Fibroblast of peridontal ligament (primary cell): ENCODE results near the gene F8.
"Not testable (repeated sequence)": the region's sequence is repeated elsewhere in the genome, so short reads cannot be mapped to it uniquely, and the experiment has no call there.

ENCODE experiments used
- DNase-seq: peaks from one replicate; pipeline ENCODE4 v3.0.0-alpha.2; 2010; ENCODE audit errors: extremely low read depth

F8 gene

DNA sequence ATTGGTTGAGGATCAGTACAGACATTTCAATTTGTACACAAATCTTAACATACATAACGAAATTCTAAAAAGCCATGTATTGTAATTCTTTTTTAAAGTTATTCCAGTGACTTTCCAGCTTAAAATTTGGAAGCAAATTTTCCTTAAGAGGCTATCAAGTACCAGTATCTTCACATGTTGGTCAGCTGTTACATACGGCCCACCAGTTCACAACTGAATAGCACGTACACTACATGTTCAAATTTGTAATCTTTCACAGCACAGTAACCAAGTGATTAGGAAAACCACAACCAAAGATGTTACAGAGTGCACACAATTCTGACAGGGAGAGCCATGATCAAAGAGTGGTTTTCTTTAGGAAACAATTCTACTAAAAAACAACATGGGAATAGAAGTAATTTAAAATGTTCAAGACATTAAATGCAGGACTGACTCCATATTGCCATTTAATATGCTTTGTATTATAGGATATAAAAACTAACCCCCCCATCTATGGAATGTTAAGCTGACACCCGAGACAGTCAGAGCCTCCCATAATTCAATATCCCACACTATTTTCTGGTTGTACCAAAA lies 206.1 kb downstream of the F8 start:
- DNase-seq, result not testable (repeated sequence)

- no peak for DNase-seq
These were observed 207.2 kb downstream of the F8 start for GRCh38 chrX:154815274-154815818.

- DNase-seq, result no peak
These were observed 208.7 kb downstream of the F8 start for GRCh38 chrX:154813801-154814200.

DNA sequence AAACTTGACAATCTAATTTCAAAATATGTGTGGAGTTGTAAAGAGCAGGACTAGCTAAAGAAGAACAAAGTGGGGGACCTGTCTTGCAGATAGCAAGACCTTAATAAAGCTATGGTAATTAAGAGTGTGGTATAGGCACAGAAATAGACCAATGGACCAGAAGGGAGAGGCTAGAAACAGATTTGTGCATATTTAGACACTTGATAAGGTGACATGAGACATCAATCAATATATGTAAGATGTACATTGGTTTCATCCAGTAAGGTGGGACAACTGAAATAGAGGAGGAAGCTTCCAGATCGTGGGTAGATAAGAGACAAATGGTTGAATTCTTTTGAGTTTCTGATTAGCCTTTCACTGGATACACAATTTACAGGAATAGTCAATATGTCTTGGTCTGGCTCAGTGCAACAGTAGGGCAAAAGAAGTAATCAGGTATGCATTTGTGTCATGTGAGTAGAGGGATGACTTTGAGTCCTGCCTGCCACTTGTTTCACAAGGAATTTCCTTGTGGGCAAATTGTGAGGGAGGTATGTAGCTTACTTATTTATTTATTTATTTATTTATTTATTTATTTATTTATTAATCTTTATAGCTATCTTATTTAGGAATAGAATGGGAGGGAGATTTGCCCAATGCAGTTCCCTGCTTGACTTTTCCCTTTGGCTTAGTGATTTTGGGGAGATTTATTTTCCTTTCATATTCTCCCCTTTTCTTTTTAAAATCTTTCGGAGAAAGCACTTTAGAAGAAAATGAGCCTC lies 210.0 kb downstream of the F8 start:
- no peak for DNase-seq

DNA sequence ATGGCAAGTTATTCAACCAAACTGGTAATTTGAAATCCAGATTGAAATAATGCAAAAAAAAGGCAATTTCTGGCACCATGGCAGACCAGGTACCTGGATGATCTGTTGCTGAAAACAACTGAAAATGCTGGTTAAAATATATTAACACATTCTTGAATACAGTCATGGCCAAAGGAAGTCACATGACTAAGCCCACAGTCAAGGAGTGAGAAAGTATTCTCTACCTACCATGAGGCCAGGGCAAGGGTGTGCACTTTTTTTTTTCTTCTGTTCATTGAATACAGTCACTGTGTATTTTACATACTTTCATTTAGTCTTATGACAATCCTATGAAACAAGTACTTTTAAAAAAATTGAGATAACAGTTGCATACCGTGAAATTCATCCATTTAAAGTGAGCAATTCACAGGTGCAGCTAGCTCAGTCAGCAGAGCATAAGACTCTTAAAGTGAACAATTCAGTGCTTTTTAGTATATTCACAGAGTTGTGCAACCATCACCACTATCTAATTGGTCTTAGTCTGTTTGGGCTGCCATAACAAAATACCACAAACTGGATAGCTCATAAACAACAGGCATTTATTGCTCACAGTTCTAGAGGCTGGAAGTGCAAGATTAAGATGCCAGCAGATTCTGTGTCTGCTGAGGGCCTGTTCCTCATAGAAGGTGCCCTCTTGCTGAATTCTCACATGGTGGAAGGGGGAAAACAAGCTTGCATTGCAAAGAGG lies 212.4 kb downstream of the F8 start:
- no peak for DNase-seq

DNA sequence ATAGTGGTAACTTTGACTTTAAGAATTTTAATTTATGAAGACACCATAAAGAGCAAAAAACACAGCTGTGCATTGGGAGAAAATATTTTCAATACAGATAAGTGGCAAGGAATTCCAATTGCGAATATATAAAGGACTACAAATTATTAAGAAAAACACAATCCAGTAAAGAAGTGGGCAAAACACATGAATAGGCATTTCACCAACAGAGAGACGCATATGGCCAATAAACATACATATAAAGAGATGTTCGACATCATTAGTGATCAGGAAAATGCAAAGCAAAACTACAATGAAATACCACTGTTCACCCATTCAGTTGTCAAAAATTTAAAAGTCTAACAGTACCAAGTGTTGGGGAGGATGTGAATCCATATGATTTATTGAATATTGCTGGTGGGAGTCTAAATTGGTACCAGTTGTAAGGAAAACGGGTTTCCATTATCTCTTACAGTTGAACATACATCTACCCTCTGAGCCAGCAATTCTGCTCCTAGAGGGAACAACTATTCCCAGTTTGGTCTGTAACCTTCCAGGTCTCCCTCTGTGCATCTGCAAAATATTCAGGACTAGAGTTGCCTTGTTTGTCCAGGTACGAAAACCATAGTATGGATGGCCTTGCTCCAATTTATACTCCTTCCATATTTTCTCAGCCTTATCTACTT lies 215.6 kb downstream of the F8 start:
- no peak for DNase-seq

DNA sequence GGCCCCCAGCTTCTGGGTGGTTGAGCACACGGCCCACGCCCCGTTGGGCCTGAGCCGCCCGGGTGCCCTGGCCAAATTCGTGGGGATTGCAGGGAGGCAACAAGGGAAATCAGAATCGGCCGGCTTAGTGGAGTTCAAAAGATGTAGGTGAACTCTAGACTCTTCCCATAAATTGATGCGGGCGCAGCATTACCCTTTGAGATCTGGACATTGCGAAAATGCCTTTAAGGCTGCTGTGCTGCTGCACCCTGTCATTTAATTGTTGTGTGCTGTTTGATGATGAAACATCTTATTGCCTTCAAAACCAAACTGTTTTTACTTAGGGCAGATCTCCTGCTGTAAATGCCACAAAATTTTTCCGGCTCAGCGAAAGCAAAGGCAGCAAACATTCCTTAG lies 216.8 kb downstream of the F8 start:
- peak; percentile 50 for DNase-seq

GRCh38 chrX:154804957-154805695 lies 217.4 kb downstream of the F8 start, which contains the start of gene MPP1:
Gene MPP1, minus strand, starts transcription at chrX:154805485. Its CDS starts 112 bp downstream, at chrX:154805373.
- DNase-seq, result peak; percentile 56

DNA sequence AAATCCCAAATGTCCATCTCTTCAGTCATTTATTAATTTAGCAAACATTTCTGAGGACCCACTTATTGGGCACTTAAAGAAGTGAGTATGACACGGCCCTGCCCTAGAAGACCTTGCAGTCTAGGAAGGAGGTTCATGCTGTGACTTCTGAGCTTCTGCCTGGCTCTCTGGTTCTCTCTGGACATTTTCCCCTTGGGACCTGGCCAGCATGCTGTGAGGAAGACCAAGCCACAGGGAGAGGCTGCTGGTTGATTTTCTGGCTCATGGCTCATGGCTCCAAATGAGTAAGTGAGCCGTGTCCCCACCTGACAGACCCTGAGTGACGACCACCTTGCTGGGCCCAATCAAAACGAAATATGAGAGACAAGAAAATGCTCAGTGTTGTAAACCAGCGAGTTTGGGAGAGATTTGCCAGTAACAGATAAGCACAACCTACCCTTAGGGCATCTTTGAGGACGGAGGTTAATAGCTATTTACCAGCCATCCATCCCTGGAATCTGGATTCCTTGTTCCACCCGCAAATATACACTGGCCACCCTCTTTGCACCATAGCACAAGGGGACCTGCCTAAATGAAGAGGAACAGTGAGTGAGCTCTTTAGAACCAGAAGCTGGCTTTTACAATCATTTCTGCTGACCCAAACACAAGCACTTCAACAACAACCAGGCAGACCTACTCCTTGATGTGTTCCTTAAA lies 218.1 kb downstream of the F8 start:
- no peak for DNase-seq

- no peak for DNase-seq
These were observed 219.6 kb downstream of the F8 start for GRCh38 chrX:154802947-154803346.

GRCh38 chrX:154800478-154801210 lies 221.9 kb downstream of the F8 start:
- DNase-seq, result no peak

DNA sequence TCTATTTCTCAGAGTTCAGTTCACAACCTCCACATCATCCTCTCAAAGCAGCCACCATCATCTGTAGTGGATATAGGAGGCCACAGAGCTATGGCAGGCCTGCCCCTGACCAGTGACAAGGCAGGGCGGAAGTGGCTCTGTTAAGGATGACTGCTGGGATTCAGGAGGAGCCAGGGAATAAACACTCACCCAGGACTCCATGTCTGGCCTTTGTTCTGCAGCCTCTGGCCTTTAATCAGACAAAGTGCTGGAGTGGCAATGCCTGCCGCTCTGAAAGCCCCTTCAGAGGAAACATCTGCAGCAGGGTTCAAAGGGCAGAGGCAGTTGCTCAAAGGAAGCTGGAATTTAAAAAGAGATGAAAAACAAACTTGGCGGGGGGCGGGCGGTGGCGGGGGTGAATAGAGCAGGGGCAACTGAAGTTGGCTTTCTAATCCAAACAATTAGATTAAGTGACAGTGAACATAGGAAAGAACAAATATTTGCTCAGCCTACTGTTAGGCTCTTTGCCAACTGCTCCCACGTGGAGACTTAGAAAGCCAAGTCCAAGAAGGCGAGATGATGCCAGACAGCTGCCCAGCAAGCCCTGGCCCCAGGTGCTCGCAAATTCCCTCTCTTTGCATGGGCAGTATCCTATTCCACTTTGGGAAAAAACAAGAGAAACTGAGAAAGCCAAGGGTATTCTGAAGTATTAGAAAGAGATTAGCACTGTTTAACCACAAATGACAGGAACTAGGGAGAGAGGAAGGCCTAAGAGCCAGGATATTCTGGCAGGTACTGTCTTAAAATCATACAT lies 222.8 kb downstream of the F8 start:
- DNase-seq, result no peak

DNA sequence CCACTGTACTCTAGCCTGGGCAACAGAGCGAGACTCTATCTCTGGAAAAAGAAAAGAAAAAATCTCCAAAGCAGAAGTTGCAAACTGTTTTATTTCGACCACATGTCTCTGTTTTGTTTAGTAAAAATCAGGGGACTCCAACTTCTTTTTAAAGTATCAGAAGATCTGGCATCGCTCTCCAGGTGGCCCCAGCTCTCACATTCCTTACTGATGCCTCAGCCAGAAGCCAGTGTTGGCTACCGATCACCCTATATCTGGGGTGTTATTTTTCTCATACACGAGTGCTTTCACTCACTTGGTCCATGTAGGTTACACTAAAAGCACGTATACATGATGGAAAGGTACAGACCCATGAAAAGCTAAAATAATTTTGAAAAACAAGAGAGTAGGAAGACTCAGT lies 225.5 kb downstream of the F8 start:
- DNase-seq, result no peak

DNA sequence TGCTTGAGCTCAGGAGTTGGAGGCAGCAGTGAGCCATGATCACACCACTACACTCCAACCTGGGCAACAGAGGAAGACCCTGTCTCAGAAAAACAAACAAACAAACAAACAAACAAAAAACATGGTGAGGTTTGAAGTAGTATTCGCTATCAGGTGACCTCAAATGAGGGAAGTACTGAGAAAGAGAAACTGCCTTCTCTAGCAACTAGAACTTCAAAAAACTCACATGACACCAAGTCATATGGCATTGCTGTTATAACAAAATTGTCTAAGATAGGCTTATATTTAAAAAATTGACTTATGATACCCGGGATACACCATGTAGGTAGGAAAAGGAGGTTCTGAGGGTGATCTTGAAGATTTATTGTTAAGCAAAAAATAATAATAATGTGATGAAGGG lies 227.5 kb downstream of the F8 start:
- DNase-seq, result no peak

DNA sequence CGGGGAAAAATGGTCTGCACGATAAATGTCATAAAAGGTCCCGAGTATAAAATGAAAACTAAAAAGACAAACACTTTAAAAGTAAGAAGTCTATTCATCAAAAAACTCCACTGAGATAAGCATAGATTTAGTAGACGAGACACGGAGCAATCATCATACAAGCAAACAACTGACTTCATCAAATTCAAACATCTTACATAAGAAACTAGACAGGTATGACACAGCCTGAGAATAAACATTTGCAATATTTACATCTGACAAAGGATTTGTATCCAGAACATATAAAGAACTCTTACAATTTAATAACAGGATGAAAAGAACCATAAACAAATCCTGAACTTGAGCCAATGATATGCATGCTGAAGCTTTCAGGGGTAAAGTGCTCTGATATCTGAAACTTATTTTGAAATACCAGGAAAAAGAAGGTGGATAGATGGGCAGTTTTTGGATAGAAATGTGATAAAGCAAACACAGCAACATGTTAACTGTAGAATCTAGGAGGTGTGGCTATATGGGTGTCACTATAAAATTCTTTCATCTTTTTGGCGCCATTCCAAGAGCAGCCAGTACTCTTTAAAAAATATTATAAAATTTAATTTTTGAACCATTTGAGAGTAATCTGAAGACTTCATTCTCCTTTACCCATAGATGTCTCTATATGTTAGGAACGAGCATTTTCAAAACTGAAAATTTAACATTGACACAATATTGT lies 229.3 kb downstream of the F8 start:
- DNase-seq, result no peak

- DNase-seq, result no peak
These were observed 230.6 kb downstream of the F8 start for GRCh38 chrX:154791939-154792338.

DNA sequence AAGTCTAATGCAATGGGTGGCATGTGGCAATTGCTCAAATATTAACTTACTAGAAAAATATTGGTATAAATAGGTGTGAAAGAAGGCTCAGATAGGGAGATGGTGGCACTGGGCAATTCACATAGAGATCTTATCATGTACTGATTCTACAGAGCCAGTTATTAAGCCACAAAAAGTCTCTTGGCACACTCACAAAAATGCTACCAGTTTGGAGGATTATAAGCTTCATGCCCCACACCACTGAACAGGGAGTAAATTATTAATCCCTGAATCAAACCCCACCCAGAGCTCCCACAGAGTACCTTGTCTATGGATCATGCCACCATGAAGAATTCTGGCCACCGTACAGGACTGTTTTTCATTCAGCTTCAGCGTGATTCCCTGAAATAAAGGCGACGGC lies 231.1 kb downstream of the F8 start:
- DNase-seq, result no peak
